HFFc6 (cell line): ENCODE data around the gene PHKG2. TPM values are rescaled to one million over a fixed set of nuclear protein-coding genes. Genes with fewer than 3 reads are reported as not detected.

ENCODE experiments used
- DNase-seq: peaks from one replicate; pipeline ENCODE4 v3.0.0-alpha.2; 2018
- H3K27ac Mint-ChIP-seq: 2 replicates; pipeline ENCODE4 v1.8.0; 2020; ENCODE audit warnings: mild to moderate bottlenecking, mixed read lengths
- H3K27me3 Mint-ChIP-seq: 2 replicates; pipeline ENCODE4 v1.8.0; 2021; ENCODE audit warnings: mild to moderate bottlenecking, moderate library complexity, mixed read lengths; ENCODE audit not compliant: insufficient read depth
- H3K36me3 Mint-ChIP-seq: 2 replicates; pipeline ENCODE4 v1.8.0; 2021; ENCODE audit warnings: low read depth, mixed read lengths
- H3K4me1 Mint-ChIP-seq: 2 replicates; pipeline ENCODE4 v1.8.0; 2020; ENCODE audit warnings: low read depth, mixed read lengths
- H3K4me3 Mint-ChIP-seq: 2 replicates; pipeline ENCODE4 v1.8.0; 2020; ENCODE audit warnings: mild to moderate bottlenecking, moderate library complexity, mixed read lengths
- H3K9me3 Mint-ChIP-seq: 2 replicates; pipeline ENCODE4 v1.8.0; 2020; ENCODE audit warnings: mild to moderate bottlenecking, mixed read lengths
- total RNA-seq, 6 experiments: library from RNA; stranded (reverse); fragmentation: NEBNext Ultra II Directional; extraction: Animal tissue kit (Norgen Biotek cat#: 25700); gene quantifications; 2 replicates in 1 of 6; 3 replicates in 5 of 6; pipeline ENCODE4 v1.2.3, GENCODE V29; 2021
- TF ChIP-seq, protein P1 (sequence below): fragments of 200-600 bp; sonication (generic); IDR thresholded peaks from 2 replicates; pipeline ENCODE4 v1.5.0; 2021; ENCODE audit warnings: antibody characterized with exemption, mild to moderate bottlenecking

PHKG2 gene
- total RNA-seq, 6 experiments from 2014 or later = 26.6 to 31.0 (median 27.7) TPM

DNA sequence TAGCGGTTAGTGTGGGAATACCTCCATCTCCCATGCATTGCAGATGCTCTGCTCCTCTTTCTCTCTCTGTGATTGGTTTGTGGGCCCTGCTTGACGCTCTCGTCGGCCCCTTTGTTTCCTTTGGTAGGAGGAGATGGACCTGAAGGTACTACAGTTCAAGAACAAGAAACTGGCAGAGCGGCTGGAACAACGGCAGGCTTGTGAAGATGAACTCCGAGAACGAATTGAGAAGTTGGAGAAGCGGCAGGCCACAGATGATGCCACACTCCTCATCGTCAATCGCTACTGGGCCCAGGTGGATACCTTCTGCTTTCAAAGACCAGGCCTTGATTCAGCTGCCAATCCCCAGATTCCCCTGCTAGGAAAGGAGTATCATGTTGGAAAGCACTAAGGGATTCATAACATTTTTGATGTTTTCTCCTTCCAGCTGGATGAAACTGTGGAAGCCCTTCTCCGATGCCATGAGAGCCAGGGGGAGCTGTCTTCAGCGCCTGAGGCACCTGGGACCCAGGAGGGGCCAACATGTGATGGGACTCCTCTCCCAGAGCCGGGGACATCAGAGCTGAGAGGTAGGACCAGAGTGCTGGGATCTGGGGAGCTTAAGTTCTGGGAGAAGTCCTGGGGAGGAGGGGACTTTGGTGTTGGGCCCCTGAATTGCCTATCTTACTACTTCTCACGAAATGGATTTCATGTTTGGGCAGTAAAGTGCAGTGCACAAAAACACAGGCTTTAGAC, 14.9 kb downstream of the PHKG2 start:
- Mint-ChIP-seq H3K27me3 (peaks cover 8% of the 10 kb centered on the region), H3K27ac (peak overlapping the region; percentile 90), H3K4me3 (peak overlapping the region; percentile 95), H3K36me3 (peaks cover 31% of the 10 kb centered on the region), H3K4me1 (peaks cover 27% of the 10 kb centered on the region), H3K9me3 (no peaks in the 10 kb centered on the region)
- TF ChIP-seq, protein P1, sequence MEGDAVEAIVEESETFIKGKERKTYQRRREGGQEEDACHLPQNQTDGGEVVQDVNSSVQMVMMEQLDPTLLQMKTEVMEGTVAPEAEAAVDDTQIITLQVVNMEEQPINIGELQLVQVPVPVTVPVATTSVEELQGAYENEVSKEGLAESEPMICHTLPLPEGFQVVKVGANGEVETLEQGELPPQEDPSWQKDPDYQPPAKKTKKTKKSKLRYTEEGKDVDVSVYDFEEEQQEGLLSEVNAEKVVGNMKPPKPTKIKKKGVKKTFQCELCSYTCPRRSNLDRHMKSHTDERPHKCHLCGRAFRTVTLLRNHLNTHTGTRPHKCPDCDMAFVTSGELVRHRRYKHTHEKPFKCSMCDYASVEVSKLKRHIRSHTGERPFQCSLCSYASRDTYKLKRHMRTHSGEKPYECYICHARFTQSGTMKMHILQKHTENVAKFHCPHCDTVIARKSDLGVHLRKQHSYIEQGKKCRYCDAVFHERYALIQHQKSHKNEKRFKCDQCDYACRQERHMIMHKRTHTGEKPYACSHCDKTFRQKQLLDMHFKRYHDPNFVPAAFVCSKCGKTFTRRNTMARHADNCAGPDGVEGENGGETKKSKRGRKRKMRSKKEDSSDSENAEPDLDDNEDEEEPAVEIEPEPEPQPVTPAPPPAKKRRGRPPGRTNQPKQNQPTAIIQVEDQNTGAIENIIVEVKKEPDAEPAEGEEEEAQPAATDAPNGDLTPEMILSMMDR = no peak
- no peak for DNase-seq

DNA sequence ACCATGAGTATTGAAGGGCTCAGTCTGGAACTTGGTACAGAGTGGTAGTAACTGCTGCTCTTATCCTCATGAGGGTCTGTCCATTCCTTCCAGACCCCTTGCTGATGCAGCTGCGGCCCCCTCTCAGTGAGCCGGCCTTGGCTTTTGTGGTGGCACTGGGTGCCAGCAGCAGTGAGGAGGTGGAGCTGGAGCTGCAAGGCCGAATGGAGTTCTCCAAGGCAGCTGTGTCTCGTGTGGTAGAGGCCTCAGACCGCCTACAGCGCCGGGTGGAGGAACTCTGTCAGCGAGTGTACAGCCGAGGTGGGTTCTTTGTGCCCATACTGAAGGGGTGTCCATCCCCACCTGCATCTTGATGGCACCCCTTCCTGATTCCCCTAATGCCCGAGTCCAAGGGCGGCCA, 15.9 kb downstream of the PHKG2 start:
- TF ChIP-seq, protein P1 = no peak
- no peak overlapping the region for H3K27ac Mint-ChIP-seq
- H3K9me3 Mint-ChIP-seq = no peaks in the 10 kb centered on the region
- H3K4me1 Mint-ChIP-seq = peaks cover 27% of the 10 kb centered on the region
- peaks cover 8% of the 10 kb centered on the region for H3K27me3 Mint-ChIP-seq
- H3K4me3 Mint-ChIP-seq = 0 out of 2 replicates have a peak overlapping the region, but pooled peaks have one; percentile 95
- peaks cover 29% of the 10 kb centered on the region for H3K36me3 Mint-ChIP-seq
- no peak for DNase-seq

DNA sequence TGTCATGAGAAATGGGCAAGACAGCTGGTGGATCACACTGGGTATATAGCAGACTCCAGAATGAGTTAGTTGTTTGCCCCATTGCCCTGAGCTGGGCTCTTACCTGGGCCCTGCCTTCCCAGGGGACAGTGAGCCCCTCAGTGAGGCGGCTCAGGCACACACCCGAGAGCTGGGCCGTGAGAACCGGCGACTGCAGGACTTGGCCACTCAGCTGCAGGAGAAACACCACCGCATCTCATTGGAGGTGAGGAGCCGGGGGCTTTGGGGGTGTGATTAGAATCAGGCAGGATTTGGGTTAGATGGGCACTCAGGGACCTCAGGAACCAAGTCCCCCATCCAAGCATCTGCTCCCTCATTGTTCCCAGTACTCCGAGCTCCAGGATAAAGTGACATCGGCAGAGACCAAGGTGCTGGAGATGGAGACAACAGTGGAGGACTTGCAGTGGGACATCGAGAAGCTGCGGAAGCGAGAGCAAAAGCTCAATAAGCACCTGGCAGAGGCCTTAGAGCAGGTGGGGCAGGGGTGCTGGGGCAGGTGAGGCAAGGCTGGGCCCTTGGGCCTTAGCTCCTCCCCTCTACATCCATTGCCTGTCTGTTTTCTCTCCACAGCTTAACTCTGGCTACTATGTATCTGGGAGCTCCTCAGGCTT, 16.7 kb downstream of the PHKG2 start:
- Mint-ChIP-seq H3K27ac (no peak overlapping the region), H3K36me3 (peaks cover 29% of the 10 kb centered on the region), H3K4me1 (peaks cover 27% of the 10 kb centered on the region), H3K27me3 (peaks cover 7% of the 10 kb centered on the region), H3K4me3 (no peak overlapping the region), H3K9me3 (no peaks in the 10 kb centered on the region)
- DNase-seq = no peak
- TF ChIP-seq, protein P1 = no peak

DNA sequence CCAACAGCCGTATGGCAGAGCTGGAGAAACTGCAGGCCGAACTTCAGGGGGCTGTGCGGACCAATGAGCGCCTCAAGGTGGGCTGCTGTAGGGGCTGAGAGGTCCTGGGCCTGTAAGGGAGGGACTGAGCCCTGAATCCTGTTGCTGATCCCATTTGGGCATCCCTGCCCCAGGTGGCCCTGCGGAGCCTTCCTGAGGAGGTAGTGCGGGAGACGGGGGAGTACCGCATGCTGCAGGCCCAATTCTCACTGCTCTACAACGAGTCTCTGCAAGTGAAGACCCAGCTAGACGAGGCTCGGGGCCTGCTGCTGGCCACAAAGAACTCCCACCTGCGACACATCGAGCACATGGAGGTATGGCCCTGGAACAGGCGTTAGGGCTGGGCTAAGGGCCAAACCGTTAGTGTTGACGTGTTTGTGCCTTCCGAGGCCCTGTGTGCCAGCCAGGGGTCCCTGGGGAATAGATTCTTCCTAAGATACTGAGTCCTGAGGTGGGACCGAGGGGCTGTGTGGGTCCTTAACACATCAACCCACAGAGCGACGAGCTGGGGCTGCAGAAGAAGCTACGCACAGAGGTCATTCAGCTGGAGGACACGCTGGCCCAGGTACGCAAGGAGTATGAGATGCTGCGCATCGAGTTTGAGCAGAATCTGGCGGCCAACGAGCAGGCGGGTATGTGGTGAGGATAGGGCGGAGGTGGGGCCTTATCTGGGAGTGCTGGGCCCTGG, 18.1 kb downstream of the PHKG2 start:
- Mint-ChIP-seq H3K4me3 (no peak overlapping the region), H3K4me1 (peaks cover 15% of the 10 kb centered on the region), H3K9me3 (no peaks in the 10 kb centered on the region), H3K36me3 (peaks cover 33% of the 10 kb centered on the region), H3K27ac (no peak overlapping the region), H3K27me3 (peaks cover 2% of the 10 kb centered on the region)
- TF ChIP-seq, protein P1 = no peak
- DNase-seq = no peak

DNA sequence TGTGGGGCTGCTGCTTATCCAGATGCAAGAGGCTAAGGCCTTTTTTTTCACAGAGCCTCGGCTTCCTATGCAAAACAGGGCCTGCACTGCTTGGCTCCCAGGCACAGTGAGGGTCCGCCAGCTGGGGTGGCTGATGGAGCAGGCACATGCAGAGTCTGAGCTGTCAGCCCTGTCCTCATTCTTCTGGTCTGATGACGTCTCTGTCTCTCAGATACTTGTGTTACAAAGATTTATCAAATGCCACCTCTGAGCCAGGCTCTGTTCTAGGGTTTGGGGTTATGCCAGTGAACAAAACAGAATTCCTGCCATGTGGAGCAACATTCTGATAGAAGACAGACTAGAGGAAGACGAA, 18.7 kb downstream of the PHKG2 start:
- peaks cover 34% of the 10 kb centered on the region for H3K36me3 Mint-ChIP-seq
- peaks cover 3% of the 10 kb centered on the region for H3K27me3 Mint-ChIP-seq
- no peaks in the 10 kb centered on the region for H3K9me3 Mint-ChIP-seq
- H3K4me3 Mint-ChIP-seq = no peak overlapping the region
- TF ChIP-seq, protein P1 = no peak
- peaks cover 15% of the 10 kb centered on the region for H3K4me1 Mint-ChIP-seq
- DNase-seq = no peak
- no peak overlapping the region for H3K27ac Mint-ChIP-seq
